Activated naive CD8-positive, alpha-beta T cell treated with anti-CD3 and anti-CD28 coated beads for 36 hours (primary cell): ENCODE results near the gene ADGRG3. TPM values are rescaled to one million over a fixed set of nuclear protein-coding genes. Genes with fewer than 3 reads are reported as not detected.
"Not testable (repeated sequence)": the region's sequence is repeated elsewhere in the genome, so short reads cannot be mapped to it uniquely, and the experiment has no call there.

Experiments
- DNase-seq: peaks from one replicate; pipeline ENCODE4 v3.0.0; 2021
- H3K27ac Mint-ChIP-seq: one replicate; pipeline ENCODE4 v1.8.0; 2022; ENCODE audit warnings: mild to moderate bottlenecking, moderate library complexity, mixed read lengths
- H3K27me3 Mint-ChIP-seq: one replicate; pipeline ENCODE4 v1.8.0; 2022; ENCODE audit warnings: mild to moderate bottlenecking, mixed read lengths
- H3K36me3 Mint-ChIP-seq: one replicate; pipeline ENCODE4 v1.8.0; 2021; ENCODE audit warnings: mild to moderate bottlenecking, mixed read lengths
- H3K4me1 Mint-ChIP-seq: one replicate; pipeline ENCODE4 v1.8.0; 2021; ENCODE audit warnings: mixed read lengths
- H3K4me3 Mint-ChIP-seq: one replicate; pipeline ENCODE4 v1.8.0; 2022; ENCODE audit warnings: mild to moderate bottlenecking, moderate library complexity, mixed read lengths
- H3K9me3 Mint-ChIP-seq: one replicate; pipeline ENCODE4 v1.8.0; 2022; ENCODE audit warnings: mixed read lengths
- total RNA-seq, 2 experiments: library from RNA; stranded (reverse); gene quantifications; one replicate each; pipeline ENCODE4 v1.2.3, GENCODE V29; 2021

The ADGRG3 gene
- total RNA-seq, 2 experiments from 2014 or later = not detected

GRCh38 chr16:57712569-57712968 lies 44.5 kb downstream of the ADGRG3 start:
- not testable (repeated sequence) for H3K4me3 Mint-ChIP-seq, H3K27me3 Mint-ChIP-seq, H3K36me3 Mint-ChIP-seq, H3K27ac Mint-ChIP-seq, DNase-seq, H3K4me1 Mint-ChIP-seq, H3K9me3 Mint-ChIP-seq

DNA sequence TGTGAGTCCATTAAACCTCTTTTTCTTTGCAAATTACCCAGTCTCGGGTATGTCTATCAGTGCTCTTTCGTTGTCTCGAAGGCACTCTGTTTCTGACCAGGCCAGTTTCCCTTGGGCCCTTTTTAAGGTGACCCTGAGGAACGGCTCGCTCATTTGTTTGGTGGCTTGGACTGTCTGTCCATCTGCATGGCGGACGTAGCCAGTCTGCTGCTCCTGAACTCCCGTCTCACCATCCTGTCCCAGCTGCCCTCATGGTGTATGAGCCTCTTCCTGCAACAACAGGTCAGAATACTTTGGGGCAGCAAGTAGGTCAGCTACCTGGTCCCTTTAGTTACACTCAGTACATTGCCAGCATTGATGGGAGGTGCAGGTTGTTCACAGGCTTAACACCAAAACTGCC lies 45.5 kb downstream of the ADGRG3 start:
- H3K4me3 Mint-ChIP-seq = no peak overlapping the region
- H3K27me3 Mint-ChIP-seq = no peaks in the 10 kb centered on the region
- no peak overlapping the region for H3K27ac Mint-ChIP-seq
- H3K36me3 Mint-ChIP-seq = no peaks in the 10 kb centered on the region
- no peaks in the 10 kb centered on the region for H3K9me3 Mint-ChIP-seq
- no peak for DNase-seq
- H3K4me1 Mint-ChIP-seq = no peaks in the 10 kb centered on the region

DNA sequence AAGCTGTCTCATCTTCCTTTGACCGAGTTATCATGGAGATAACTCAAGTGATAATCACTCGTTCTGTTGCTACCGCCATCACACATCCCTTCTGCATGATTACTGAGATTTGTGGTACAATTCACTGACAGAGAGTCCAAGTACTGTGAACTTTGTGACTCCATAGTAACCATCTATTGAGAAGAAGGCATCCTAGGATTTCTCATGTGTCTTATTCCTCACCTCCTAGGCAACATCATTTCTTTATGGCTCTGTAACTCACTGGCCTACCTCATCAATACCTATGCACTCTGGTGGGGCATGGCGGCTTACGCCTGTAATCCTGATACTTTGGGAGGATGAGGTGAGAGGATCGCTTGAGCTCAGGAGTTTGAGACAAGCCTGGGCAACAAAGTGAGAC lies 45.9 kb downstream of the ADGRG3 start:
- no peak overlapping the region for H3K27ac Mint-ChIP-seq
- no peaks in the 10 kb centered on the region for H3K36me3 Mint-ChIP-seq
- H3K9me3 Mint-ChIP-seq = no peaks in the 10 kb centered on the region
- no peak for DNase-seq
- no peaks in the 10 kb centered on the region for H3K4me1 Mint-ChIP-seq
- H3K4me3 Mint-ChIP-seq = no peak overlapping the region
- no peaks in the 10 kb centered on the region for H3K27me3 Mint-ChIP-seq

GRCh38 chr16:57720142-57720575 lies 52.1 kb downstream of the ADGRG3 start:
- Mint-ChIP-seq H3K4me1 (no peaks in the 10 kb centered on the region), H3K9me3 (no peaks in the 10 kb centered on the region), H3K4me3 (no peak overlapping the region), H3K27ac (no peak overlapping the region), H3K36me3 (no peaks in the 10 kb centered on the region), H3K27me3 (peaks cover 6% of the 10 kb centered on the region)
- DNase-seq = peak; percentile 54

DNA sequence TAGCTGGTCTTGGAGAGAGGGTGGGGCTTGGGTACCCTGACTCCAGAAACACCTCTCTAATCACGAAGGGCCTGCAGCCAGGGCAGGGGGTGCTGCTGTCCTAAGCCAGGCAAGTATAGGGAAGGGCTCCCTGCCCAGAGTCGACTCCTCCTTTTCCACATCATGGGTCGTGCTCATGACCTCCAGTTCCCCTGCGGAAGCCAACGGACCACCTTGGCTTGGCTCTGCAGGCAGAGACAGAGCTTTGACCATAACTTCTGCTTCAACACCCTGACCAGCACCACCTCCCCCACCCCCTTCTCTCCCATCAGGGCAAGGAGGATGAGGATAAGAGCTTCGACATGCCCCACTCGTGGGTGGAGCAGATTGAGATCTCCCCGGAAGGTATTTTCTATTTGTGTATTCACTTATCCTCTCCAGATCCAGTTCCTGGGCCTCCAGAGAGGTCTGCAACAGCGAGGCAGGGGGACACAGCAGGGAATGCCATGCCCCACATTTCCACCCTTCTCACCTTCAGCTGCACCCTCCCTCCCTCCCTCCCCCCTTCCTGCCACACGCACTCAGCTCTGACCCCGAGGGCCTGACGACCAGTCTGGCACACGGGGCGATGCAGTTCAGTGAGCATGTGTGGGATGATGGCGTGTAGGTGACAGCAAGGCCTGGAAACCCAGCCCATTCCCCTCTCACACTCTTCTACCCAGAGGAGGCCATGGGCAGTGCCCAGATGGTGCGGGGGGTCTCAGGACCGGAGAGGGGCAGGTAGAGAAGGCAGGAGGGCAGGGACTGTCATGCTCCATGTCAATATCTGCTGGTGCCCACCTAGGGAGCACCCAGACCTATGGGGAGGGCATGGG lies 53.5 kb downstream of the ADGRG3 start:
- Mint-ChIP-seq H3K36me3 (no peaks in the 10 kb centered on the region), H3K27me3 (peaks cover 6% of the 10 kb centered on the region), H3K4me3 (no peak overlapping the region), H3K4me1 (no peaks in the 10 kb centered on the region), H3K9me3 (no peaks in the 10 kb centered on the region), H3K27ac (no peak overlapping the region)
- no peak for DNase-seq

DNA sequence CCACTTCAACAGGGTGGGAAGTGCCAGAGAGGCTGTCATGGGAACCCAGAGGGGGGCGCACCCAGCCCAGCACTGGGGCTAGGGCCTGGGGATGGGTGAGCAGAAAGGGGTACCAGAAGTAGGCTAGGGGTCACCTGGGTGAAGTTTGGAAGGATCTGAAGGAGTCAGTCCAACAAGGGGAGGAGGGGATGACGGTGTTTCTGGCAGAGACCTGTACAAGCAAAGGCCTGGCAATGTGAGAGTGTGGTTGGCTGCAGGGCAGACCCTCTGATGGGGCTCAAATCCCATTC lies 54.0 kb downstream of the ADGRG3 start:
- Mint-ChIP-seq H3K4me3 (no peak overlapping the region), H3K27ac (no peak overlapping the region), H3K27me3 (peaks cover 6% of the 10 kb centered on the region), H3K9me3 (no peaks in the 10 kb centered on the region), H3K4me1 (no peaks in the 10 kb centered on the region), H3K36me3 (no peaks in the 10 kb centered on the region)
- no peak for DNase-seq

- H3K9me3 Mint-ChIP-seq = no peaks in the 10 kb centered on the region
- no peak overlapping the region for H3K4me3 Mint-ChIP-seq
- H3K36me3 Mint-ChIP-seq = no peaks in the 10 kb centered on the region
- no peak for DNase-seq
- H3K4me1 Mint-ChIP-seq = no peaks in the 10 kb centered on the region
- H3K27ac Mint-ChIP-seq = no peak overlapping the region
- H3K27me3 Mint-ChIP-seq = peaks cover 6% of the 10 kb centered on the region
These were observed 54.5 kb downstream of the ADGRG3 start for GRCh38 chr16:57722651-57723050.

DNA sequence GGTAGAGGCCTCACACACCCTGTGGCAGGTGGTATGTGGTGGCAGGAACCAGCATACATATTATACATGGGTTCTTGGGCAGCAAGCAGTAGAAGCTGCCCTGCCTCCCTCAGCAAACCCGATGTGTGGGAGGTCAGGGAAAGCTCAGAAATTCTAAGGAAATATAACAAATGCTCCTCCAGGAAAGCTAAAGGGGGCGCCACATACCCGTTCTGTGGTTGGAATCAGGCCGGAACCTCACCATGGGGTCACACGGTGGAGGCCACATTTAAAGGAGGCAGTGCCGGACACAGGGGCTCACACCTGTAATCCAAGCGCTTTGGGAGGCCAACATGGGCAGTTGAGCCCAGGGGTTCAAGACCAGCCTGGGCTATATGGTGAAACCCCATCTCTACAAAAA lies 55.1 kb downstream of the ADGRG3 start:
- Mint-ChIP-seq H3K4me3 (no peak overlapping the region), H3K36me3 (no peaks in the 10 kb centered on the region), H3K27me3 (peaks cover 6% of the 10 kb centered on the region), H3K9me3 (no peaks in the 10 kb centered on the region), H3K27ac (no peak overlapping the region), H3K4me1 (no peaks in the 10 kb centered on the region)
- no peak for DNase-seq

DNA sequence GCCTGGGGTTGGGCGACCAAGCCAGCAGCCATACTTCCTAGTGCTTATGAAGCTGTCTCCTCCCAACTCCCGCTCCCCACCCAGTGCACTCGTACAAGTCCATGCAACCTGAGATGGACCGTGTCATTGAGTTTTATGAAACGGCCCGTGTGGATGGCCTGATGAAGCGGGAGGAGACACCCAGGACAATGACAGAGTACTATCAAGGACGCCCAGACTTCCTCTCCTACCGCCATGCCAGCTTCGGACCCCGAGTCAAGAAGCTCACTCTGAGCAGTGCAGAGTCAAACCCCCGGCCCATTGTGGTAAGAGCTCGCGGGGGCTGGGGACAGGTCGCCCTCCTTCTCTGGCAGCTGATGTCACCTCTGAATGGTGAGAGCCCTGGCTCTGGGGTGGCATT lies 56.4 kb downstream of the ADGRG3 start:
- Mint-ChIP-seq H3K4me1 (no peaks in the 10 kb centered on the region), H3K36me3 (no peaks in the 10 kb centered on the region), H3K27me3 (peaks cover 2% of the 10 kb centered on the region), H3K4me3 (no peak overlapping the region), H3K9me3 (no peaks in the 10 kb centered on the region), H3K27ac (no peak overlapping the region)
- no peak for DNase-seq

GRCh38 chr16:57725151-57725550 lies 57.0 kb downstream of the ADGRG3 start:
- Mint-ChIP-seq H3K27ac (no peak overlapping the region), H3K4me1 (no peaks in the 10 kb centered on the region), H3K36me3 (no peaks in the 10 kb centered on the region), H3K4me3 (no peak overlapping the region), H3K27me3 (no peaks in the 10 kb centered on the region), H3K9me3 (no peaks in the 10 kb centered on the region)
- DNase-seq = no peak

GRCh38 chr16:57725554-57725953 lies 57.4 kb downstream of the ADGRG3 start:
- Mint-ChIP-seq H3K9me3 (peaks cover 1% of the 10 kb centered on the region), H3K36me3 (no peaks in the 10 kb centered on the region), H3K27ac (no peak overlapping the region), H3K4me3 (no peak overlapping the region), H3K27me3 (no peaks in the 10 kb centered on the region), H3K4me1 (no peaks in the 10 kb centered on the region)
- no peak for DNase-seq

- Mint-ChIP-seq H3K36me3 (no peaks in the 10 kb centered on the region), H3K4me1 (no peaks in the 10 kb centered on the region), H3K27me3 (no peaks in the 10 kb centered on the region), H3K9me3 (peaks cover 1% of the 10 kb centered on the region), H3K4me3 (no peak overlapping the region), H3K27ac (no peak overlapping the region)
- no peak for DNase-seq
These were observed 57.9 kb downstream of the ADGRG3 start for GRCh38 chr16:57725976-57726375.

DNA sequence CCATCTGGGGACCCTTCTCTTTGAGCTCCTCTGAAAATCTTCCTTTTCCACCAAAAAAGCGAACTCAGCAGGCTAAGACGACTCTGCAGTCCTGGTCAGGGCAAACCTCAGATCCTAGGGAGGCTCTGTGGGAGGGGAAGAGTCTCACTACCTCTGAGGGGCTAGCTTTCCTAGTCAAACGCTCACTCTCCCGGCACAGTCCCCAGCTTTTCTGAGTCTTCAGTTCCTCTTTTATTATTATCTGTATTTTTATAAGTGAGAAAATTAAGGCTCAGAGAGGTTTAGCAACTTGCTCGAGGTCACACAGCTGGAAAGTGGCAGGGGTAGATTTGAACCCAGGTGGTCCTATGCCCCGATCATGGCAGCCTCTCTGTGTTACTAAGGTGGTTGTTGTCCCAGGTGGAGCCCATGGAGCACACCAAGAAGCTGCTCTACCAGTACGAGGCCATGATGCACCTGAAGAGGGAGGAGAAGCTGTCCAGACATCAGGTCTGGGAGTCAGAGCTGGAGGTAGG lies 58.4 kb downstream of the ADGRG3 start:
- H3K36me3 Mint-ChIP-seq = no peaks in the 10 kb centered on the region
- H3K4me1 Mint-ChIP-seq = no peaks in the 10 kb centered on the region
- H3K27ac Mint-ChIP-seq = no peak overlapping the region
- no peak for DNase-seq
- H3K27me3 Mint-ChIP-seq = no peaks in the 10 kb centered on the region
- peaks cover 1% of the 10 kb centered on the region for H3K9me3 Mint-ChIP-seq
- no peak overlapping the region for H3K4me3 Mint-ChIP-seq

GRCh38 chr16:57727610-57728009 lies 59.5 kb downstream of the ADGRG3 start:
- H3K27ac Mint-ChIP-seq = no peak overlapping the region
- DNase-seq = no peak
- H3K27me3 Mint-ChIP-seq = no peaks in the 10 kb centered on the region
- peaks cover 2% of the 10 kb centered on the region for H3K36me3 Mint-ChIP-seq
- H3K4me3 Mint-ChIP-seq = no peak overlapping the region
- H3K4me1 Mint-ChIP-seq = no peaks in the 10 kb centered on the region
- H3K9me3 Mint-ChIP-seq = peaks cover 4% of the 10 kb centered on the region

DNA sequence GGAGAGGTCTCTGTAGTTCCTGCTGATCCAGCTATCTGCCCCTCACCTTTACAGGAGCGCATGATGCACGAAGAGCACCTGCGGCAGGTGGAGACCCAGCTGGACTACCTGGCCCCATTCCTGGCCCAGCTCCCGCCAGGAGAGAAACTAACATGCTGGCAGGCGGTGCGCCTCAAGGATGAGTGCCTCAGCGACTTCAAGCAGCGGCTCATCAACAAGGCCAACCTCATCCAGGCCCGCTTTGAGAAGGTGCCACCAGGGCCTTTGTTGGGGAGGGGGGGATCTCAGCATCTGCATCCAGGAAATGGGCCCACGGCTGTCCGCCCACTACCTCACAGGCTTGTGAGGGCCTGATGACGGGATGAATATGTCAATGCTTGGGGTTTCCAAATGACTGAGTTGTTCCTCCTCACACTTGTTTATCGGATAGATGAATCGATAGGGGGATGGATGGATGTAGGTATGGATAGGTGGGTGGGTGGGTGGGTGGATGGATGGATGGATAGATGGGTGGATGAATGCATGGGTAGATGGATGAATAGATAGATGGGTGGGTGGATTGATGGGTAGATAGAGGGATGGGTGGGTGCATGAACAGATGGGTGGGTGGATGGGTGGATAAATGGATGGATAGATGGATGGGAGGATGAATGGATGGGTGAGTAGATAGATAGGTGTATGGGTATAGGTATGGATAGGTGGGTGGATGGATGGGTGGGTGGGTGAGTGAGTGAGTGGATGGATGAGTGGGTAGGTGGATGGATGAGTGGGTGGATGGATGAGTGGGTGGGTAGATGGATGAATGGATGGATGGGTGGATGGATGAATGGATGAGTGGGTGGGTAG lies 60.5 kb downstream of the ADGRG3 start:
- Mint-ChIP-seq H3K36me3 (peaks cover 8% of the 10 kb centered on the region), H3K4me1 (peaks cover 2% of the 10 kb centered on the region), H3K9me3 (peaks cover 11% of the 10 kb centered on the region), H3K4me3 (no peak overlapping the region), H3K27me3 (no peaks in the 10 kb centered on the region), H3K27ac (no peak overlapping the region)
- DNase-seq = no peak

- Mint-ChIP-seq H3K4me1 (peaks cover 2% of the 10 kb centered on the region), H3K9me3 (peaks cover 11% of the 10 kb centered on the region), H3K27ac (no peak overlapping the region), H3K27me3 (no peaks in the 10 kb centered on the region), H3K36me3 (peaks cover 13% of the 10 kb centered on the region), H3K4me3 (no peak overlapping the region)
- no peak for DNase-seq
These were observed 61.0 kb downstream of the ADGRG3 start for GRCh38 chr16:57729182-57729484.
